Measurements from ENCODE around the gene SUN2. TPM values are rescaled to one million over a fixed set of nuclear protein-coding genes. Genes with fewer than 3 reads are reported as not detected.

SUN2 gene
- total RNA-seq, 4 donors from 2014 or later, result 417 to 598 (median 449) TPM

- H3K4me3 ChIP-seq, result no peak overlapping the region
- H3K9me3 ChIP-seq, result no peaks in the 10 kb centered on the region
- H3K36me3 ChIP-seq, result peaks cover 53 to 69% (median 65%) of the 10 kb centered on the region in 4 donors
- H3K27ac ChIP-seq (replicated peaks in 1 of 4), result no peak overlapping the region
- 92% methylated on average over 9 of the region's 9 CpGs for WGBS
- intact Hi-C loops (cut with DNase I), result no loop called here
- no peaks in the 10 kb centered on the region for H3K27me3 ChIP-seq
- DNase-seq (ENCODE audit: extremely low spot score), result no peak
- H3K4me1 ChIP-seq, result peaks cover 18 to 22% (median 20%) of the 10 kb centered on the region in 4 donors
- TF ChIP-seq CTCF (IDR thresholded peaks at IDR 0.05) (no peak), EP300 (IDR thresholded peaks at IDR 0.05) (no peak), POLR2A (IDR thresholded peaks at IDR 0.05; ENCODE audit: low read depth) (no peak), POLR2AphosphoS5 (IDR thresholded peaks at IDR 0.05) (no peak)
Measured at GRCh38 chr22:38684895-38685294, 70.9 kb downstream of the SUN2 start.

Small RNAs within 50 kb of the gene (small RNA-seq; reads per million reads assigned to genes)
- 0 reads per million in 3 donors for gene AL021707.8

Other genes with a start within 250 kb of the SUN2 start
- 1,000 to 10,000 TPM in 1 of 4 donors, 100 to 1,000 TPM in 3; 327 to 1,333 (median 592) TPM for gene DDX17, start 249.7 kb downstream of the SUN2 start, total RNA-seq
- gene DMC1, start 185.8 kb downstream of the SUN2 start, total RNA-seq, result 1 to 10 TPM; 1.3 to 6.5 (median 1.6) TPM
- gene FAM227A, start 99.6 kb downstream of the SUN2 start, total RNA-seq, result 1 to 10 TPM in 1 of 4 donors, under 1 TPM in 3; 0.33 to 2.9 (median 0.86) TPM
- 10 to 100 TPM; 25.2 to 36.9 (median 33.9) TPM for gene CBY1, start 99.4 kb downstream of the SUN2 start, total RNA-seq
- gene TOMM22, start 74.0 kb downstream of the SUN2 start, total RNA-seq, result 10 to 100 TPM; 25.7 to 36.8 (median 32.2) TPM
- 10 to 100 TPM; 49.4 to 76.9 (median 59.4) TPM for gene JOSD1, start 55.1 kb downstream of the SUN2 start, total RNA-seq
- gene GTPBP1, start 50.1 kb downstream of the SUN2 start, total RNA-seq, result 10 to 100 TPM; 35.7 to 62.5 (median 50.6) TPM
- gene DNAL4, start 38.1 kb upstream of the SUN2 start, total RNA-seq, result 10 to 100 TPM in 3 of 4 donors, 1 to 10 TPM in 1; 9.3 to 15.2 (median 12.8) TPM
- 10 to 100 TPM in 1 of 4 donors, 1 to 10 TPM in 3; 8.2 to 15.0 (median 8.8) TPM for gene NPTXR, start 88.0 kb upstream of the SUN2 start, total RNA-seq
- 100 to 1,000 TPM in 3 of 4 donors, 10 to 100 TPM in 1; 73.7 to 172 (median 129) TPM for gene CBX6, start 116.2 kb upstream of the SUN2 start, total RNA-seq
- 1 to 10 TPM in 1 of 4 donors, under 1 TPM in 1, not detected in 2; 0.58 to 8.0 TPM for gene APOBEC3A, start 201.6 kb upstream of the SUN2 start, total RNA-seq
- under 1 TPM in 1 of 4 donors, not detected in 3; 0.50 TPM for gene APOBEC3B, start 226.3 kb upstream of the SUN2 start, total RNA-seq